Measurements from ENCODE around the gene ZNF892.

DNA sequence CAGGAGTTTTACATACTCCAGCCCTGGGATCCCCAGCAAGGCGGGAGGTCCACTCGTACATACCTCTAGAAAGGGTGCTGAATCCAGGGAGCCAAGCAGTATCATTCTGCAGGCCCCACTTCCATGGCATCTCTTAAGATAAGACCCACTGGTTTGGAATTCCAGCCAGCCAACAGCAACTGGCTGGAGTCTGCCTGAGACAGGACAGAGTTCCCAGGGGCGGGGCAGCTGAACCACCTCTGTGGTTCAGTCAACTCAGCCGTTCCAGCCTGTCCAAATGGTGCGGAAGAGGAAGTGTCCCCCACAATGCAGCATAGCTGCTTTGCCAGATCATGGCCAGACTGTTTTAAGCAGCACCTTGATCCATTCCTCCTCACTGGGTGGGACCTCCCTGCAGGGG, 33.2 kb downstream of the ZNF892 start:
- TF ChIP-seq, protein P1, sequence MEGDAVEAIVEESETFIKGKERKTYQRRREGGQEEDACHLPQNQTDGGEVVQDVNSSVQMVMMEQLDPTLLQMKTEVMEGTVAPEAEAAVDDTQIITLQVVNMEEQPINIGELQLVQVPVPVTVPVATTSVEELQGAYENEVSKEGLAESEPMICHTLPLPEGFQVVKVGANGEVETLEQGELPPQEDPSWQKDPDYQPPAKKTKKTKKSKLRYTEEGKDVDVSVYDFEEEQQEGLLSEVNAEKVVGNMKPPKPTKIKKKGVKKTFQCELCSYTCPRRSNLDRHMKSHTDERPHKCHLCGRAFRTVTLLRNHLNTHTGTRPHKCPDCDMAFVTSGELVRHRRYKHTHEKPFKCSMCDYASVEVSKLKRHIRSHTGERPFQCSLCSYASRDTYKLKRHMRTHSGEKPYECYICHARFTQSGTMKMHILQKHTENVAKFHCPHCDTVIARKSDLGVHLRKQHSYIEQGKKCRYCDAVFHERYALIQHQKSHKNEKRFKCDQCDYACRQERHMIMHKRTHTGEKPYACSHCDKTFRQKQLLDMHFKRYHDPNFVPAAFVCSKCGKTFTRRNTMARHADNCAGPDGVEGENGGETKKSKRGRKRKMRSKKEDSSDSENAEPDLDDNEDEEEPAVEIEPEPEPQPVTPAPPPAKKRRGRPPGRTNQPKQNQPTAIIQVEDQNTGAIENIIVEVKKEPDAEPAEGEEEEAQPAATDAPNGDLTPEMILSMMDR (conservative IDR thresholded peaks at IDR 0.05 in 1 of 2, IDR thresholded peaks at IDR 0.05 in 1 of 2; ENCODE audit: low read depth in 1 of 2, low read length in 2 of 2), result no peak
- no peak for TF ChIP-seq EZH2 (IDR thresholded peaks at IDR 0.05; ENCODE audit: low read length, missing control alignments)

Measured in fibroblast of lung (primary cell).